GM19467 (cell line): ENCODE data around the gene RHCG.

Experiments
- ATAC-seq: cut with Tn5 transposase; IDR thresholded peaks from one replicate; pipeline ENCODE4 v1.9.1; 2021; ENCODE audit warnings: mild to moderate bottlenecking, moderate library complexity; ENCODE audit not compliant: unreplicated experiment

The RHCG gene

DNA sequence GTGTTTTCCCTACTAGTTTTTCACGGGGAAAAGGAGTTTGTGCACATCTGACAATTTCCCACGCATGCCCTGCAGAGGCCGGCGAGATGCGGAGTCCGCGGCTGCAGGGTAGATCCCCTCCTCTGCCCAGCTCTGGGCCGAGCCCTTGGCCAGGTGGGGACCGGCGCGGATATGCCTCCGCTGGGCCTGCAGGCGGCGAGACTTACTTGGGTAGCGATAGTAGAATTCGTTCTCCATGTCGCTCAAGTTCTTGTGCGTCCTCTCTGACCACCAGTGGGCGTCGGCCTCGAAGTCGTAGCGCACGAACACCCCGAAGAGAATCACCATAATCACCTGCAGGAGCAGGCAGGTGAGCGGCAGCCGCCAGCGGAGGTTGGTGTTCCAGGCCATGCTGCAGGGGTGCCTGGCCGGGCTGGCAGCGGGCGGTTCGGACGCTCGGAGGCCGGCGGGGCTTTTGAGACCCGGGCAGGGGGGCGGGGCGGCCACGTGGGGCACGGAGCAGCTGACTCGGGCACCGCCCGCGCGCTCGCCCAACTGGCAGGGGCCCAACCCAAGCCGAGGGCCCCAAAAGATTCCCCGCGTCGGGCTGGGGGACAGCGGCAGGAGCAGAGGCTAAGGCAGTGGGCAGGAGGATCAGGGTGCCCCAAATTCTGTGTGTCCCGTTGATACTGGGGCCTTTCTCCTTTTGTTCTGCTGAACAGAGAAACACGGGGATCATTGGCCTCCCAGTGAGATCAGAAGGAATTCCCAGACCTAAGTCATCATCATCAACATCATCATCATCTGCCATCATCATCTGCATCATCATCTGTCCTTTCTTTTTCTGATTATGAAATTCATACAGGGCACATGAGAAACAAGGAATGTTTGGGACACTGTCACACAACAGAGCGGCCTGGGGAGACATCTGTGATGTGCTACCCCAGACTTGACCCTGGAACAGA, at the start of gene RHCG:
RHCG (minus strand) TSS at position 429 of the 944 bp plus-strand sequence; CDS start at position 390, 39 bp downstream.
- no peak for ATAC-seq

DNA sequence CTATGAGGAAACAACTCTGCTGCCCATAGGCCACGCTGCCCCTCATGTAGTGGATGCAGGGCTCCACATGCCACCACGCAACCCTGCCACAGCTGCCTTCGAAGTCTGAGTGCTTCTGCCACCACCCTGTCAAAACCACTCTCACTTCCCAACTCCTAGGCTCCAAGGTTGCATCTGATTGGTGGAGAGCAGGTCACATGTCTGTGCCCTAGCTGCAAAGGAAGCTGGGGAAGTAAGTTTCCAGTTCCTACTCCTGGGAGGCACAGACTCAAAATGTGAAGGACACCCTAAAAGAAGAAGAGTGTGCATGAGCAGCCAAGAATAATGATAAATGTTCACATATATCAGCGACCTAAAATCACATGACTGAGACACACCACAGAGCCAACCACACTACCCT, 47.0 kb upstream of the RHCG start:
- ATAC-seq = no peak

DNA sequence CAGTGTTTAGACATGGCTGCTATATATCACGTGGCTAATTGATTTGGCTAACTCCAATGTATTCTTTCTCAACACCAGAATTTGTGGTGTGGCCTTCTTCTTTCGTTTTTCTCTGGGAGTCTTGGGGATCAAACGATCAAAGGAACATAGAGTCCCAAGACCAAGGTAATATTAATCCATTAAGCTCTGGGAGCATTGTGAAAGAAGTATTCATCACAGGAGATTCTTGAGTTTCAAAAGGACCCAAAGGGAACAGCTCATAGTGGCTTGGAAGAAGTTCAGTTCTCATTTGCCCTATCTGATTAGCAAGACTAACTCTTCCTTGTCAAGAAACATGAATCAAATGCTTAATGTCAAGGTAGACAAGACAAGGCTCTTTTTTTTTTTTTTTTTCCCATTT, 46.0 kb upstream of the RHCG start:
- ATAC-seq = no peak

DNA sequence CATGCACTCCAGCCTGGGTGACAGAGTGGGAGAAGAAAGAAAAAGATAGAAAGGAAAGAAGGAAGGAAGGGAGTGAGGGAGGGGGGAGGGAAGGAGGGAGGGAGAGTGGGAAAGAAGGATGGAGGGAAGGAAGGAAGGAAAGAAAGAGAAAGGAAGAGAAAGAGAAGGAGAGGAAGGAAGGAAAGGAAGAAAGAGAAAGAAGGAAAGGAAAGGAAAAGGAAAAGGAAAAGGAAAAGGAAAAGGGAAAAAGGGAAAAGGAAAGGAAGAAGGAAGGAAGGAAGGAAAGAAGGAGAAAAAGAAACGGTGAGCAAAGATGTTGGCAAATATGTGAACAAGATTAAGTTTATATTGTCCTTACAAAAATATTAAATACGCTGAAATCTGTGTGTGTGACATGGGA, 42.6 kb upstream of the RHCG start:
- no peak for ATAC-seq

DNA sequence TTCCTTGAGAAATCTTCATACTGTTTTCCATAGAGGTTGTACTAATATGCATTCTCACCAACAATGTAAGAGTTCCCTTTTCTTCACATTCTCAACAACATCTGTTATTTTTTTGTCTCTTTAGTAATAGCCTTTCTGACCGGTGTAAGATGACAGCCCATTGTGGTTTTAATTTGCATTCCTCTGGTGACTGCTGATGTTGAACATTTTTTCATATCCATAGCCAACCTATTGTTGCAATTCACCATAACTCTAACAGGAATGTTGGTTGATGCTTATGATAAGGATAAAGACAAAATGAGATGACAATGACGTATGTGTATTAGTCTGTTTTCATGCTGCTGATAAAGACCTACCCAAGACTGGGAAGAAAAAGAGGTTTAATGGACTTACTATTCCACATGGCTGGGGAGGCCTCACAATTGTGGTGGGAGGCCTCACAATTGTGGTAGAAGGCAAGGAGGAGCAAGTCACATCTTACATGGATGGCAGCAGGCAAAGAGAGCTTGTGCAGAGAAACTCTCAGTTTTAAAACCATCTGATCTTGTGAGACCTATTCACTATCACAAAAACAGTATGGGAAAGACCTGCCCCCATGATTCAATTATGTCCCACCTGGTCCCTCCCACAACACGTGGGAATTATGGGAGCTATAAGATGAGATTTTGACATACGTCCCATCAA, 37.6 kb upstream of the RHCG start:
- ATAC-seq = no peak

DNA sequence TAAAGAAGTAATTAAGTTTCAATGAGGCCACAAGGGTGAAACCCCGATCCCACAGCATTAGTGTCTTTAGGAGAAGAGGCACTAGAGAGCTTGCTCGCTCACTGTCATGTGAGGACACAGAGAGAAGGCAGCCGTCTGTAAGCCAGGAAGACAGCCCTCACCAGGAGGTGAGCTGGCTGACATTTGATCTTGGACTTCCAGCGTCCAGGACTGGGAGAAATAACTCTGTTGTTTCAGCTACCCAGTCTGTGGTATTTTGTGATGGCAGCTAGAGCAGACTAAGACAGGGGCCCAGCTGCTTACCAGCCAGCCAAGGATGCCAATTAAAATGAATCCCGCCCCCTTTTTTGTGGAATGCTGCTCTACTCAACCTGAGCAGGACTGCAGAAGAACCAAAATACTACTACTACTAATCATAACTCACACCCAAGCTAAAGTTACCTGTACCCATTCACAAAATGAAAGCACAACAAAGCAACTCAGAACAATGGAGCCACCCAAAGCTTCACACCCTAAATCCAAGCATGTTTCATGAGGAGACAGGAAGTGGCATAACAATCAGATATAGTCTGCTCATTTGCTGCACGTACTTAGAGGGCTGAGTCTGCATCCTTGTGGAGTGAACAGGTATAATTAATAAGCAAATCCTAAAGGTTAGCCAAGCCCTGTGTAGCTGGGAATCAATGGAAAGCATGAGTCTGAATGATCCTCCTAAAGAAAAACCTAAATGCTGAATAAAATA, 35.6 kb upstream of the RHCG start:
- no peak for ATAC-seq

DNA sequence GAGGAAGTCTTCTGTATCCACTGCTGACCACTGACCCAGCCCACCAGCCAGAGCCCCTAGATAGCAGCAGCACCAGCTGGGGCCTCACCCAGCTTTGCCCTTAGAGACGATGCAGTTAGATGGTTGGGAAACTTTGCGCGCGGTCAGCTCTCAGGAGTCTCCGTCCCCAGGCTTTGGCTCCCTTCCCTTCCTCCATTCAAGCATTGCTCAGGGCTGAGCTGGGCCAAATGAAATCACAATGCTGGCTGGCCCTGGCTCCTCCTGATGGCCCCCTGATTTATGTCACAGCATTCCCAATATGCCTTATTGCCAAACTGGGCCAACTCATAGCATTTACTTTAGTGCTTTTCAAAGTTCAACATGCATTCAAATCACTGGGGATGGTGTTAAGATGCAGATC, 34.6 kb upstream of the RHCG start:
- no peak for ATAC-seq

DNA sequence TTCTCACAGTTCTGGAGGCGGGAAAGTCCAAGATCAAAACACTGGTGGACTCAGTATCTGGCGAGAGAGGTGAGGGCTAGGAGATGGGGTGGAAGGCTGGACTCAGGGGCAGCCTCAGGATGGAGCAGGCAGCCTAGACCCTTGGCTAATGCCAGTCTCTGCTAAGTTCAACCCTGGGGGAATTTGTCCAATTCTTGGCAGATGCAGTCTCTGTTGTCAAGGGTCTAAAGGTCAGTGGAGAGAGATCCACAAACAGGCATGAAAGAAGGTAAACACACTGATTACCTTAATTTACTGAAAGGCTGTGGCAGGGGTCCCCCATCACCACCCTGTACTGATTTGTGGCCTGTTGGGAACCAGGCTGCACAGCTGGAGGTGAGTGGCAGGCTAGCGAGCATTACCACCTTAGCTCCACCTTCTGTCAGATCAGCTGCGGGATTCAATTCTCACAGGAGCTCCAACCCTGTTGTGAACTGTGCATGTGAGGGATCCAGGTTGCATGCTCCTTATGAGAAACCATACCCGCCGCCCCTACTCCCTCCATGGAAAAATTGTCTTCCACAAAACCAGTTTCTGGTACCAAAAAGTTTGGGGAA, 32.5 kb upstream of the RHCG start:
- no peak for ATAC-seq

DNA sequence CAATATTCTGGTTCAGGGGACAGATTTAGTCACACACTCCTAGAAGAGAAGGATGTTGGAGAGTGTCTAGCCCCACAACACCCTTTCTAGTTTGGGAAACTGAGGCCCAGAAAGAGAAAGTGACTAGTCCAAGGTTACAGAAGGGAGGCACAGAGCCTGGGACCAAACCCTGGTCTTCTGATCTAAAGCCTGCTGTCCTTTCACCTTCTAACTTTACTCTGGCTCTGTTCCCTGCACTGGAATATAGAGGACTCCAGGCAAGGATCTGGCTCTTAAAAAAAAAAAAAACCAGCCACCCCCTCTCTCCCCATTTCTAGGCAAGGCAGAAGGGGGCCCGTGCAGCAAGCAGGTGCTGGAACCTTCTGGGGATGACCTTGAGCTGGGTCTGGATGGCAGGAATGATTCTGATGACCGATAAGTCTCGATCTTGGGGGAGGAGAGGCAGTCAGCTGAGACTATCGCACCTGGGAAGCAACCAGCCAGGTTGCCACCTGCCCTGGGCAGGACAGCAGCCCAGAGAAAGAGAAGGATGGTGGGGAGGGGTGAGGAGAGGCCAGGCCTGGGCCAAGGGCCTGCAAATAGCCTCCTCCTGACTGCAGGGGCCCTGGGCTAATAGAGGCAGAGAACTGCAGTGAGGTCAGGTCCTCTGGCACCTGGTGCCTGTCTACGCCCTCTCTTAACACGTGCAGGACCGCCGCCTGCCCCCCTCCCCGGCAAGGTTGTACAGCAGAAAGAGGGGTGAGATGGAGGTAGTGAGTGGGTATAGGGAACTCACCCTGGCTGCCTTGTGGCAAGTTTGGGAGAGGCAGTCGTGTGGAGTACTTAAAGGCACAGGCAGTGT, 30.4 kb upstream of the RHCG start:
- ATAC-seq = no peak

DNA sequence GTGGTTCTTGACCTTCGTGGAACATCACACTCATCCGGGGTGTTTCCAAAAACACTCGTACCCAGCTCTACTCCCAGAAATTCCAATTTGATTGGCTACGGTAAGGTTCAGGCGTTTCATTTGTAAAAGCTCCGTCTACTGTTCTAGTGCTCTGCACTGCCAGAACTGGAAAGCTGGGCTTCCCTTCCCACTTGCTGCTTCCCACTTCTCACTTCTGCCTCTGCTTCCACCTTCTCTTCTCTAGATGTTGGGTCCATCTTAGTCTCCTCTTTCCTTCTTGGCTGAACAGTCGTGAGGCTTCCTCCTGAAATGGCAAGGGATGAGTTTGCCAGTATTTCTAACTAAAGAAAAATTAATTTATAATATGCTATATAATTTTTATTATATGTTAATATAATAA, 29.8 kb upstream of the RHCG start:
- ATAC-seq = no peak

DNA sequence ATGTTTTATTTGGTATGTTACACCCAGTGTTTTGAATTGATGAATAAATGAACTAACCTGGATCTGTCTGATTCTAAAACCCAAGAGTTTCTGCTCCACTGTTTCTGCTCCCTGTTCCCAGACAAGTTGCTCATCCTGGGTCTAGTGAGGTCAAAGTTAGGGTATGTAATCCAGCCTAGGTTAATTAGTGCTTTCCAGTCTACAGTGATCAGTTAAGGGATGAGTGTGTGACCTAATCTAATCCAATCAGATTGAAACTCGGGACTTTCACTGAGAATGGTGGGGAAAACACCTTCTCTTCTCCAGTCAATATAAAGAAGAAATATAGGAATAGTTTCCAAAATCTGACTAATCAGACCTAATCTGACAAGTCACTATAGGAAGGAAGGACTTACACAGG, 27.8 kb upstream of the RHCG start:
- no peak for ATAC-seq

DNA sequence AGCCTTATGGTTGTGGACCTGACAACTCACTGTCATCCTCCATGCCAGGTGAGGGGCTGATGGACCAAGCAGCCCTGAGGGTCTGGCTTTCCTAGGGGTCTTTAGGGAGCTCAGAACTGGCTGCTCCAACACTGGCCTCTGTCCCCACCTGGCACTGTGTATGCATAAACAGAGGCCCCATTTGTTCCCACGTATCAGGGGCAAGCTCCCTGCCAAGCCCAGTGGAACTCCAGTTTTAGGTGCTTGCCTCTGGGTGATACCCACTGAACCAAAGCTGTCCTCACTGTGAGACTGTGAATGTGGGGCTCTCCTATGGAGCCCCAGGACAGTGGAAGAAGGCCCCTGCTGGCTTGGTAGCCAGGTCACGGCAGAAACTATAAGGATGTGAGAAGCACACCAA, 26.7 kb upstream of the RHCG start:
- no peak for ATAC-seq

DNA sequence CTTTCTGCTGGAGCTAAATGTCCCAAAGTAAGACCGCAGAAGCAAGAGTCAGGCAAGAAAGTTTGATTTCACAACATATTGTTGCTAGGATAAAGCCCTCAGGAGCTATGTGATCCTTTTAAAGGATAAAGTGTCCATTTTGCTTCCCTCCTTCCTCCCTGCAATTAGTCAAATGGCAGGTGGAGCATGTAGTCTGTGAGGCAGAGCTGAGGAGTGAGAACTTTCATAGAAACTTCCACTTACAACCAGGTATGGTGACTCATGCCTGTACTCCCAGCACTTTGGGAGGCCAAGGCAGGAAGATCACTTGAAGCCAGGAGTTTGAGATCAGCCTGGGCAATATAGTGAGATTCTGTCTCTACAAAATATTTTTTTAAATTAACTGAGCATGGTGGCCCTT, 25.2 kb upstream of the RHCG start:
- no peak for ATAC-seq

DNA sequence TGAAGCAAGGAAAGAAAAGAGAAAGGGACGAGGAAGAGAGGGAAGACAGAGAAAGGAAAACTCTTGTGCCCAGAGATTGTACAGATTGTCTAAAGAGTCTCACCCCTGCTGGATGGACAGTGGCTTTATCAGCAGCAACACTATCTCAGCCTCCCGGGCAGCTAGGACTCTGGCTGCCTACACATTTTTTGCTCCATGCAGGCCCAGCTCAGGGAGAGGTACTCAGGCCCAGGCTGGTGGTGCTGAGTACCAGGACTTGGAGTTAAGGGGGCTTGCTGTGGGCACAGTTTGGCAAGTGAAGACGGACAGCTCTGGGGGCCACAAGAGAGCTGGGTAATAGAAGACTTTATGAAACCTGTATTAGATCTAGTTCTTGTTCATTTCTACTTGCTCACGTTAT, 19.1 kb upstream of the RHCG start:
- ATAC-seq = no peak

DNA sequence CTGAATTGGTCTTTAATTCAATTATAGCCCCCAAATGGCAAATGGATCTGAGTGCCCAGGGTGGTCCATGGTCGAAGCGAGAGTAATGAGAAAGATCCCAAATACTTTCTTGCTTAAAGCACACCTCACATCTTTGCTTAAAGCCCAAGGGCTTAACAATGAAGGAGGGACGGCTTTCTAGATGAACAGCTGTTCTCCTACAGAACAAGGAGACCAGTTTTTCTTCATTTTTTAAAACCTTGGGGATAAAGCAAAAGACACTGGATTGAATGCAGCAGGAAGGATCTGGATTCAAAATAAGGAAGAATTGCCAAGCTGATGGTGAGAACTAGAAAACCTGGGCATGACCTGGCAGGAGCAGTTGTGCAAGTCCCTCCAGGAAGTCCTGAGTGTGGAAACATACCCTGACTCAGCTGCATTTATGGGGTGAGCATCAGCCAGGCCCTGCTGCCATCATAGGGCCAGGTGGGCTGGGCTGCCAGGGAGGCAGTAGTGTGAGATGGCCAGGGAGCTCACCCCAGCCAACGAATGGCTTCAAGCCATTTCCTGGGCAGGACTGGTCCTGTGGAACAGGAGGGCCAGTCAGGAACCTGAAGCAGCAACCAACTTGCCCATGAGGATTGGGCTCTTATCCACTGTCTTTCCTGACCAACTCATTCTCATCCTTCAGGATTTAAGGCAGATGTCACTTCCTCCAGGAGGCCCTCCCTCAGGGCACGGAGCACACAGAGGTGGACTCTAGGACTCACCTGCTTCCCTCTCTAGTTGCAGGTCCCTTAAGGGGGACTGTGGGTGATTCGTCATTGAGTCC, 18.4 kb upstream of the RHCG start:
- ATAC-seq = no peak

DNA sequence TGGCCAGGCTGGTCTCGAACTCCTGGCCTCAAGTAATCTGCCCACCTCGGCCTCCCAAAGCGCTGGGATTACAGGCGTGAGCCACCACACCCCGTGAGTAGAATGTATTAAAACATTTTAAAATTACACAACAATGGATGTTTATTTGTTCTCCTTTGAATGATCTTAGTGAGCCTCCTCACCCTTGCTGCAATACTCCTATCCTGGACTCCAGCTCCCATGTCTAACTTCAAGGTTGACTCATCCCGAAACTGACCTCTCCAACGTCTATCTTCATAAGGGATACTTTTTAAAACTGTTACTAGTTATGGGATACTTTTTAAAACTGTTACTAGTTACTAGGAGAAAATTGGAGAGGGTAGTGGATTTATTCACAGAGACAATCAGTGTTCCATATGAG, 17.8 kb upstream of the RHCG start:
- no peak for ATAC-seq

DNA sequence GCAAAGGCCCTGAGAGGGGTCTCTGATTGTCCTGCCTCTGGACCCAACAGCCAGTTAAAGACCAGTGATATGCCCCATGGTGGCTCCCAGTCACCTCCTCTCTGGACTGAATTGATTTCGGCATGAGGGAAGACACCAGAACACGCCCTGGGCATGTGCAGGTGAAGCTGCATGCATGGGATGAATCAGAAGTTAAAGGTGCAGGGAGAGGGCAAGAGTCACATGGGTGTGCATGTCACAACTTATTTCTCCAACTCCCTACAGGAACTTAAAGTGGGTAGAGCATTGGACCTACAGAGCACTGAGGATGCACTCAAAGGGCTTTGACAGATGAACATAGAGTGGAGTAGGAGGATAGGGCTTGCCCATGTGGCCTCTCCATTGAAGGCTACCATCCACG, 16.9 kb upstream of the RHCG start:
- ATAC-seq = no peak

DNA sequence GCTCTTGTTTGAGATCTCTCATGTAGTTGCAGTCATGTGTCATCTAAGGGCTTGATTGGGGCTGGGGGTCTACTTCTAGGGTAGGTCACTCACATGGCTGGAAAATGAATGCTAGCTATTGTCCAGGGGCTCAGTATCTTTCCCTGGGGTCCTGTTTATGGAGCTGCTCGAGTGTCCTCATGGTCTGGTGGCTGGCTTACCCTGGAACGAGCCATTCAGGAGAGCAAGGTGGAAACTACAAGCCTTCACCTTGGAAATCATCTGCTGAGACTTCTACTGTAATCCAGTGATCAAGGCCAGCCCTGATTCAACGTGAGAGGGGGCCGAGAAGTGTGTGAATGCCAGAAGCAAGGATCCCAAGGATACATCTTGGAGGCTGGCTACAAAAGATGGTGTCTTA, 16.2 kb upstream of the RHCG start:
- no peak for ATAC-seq

DNA sequence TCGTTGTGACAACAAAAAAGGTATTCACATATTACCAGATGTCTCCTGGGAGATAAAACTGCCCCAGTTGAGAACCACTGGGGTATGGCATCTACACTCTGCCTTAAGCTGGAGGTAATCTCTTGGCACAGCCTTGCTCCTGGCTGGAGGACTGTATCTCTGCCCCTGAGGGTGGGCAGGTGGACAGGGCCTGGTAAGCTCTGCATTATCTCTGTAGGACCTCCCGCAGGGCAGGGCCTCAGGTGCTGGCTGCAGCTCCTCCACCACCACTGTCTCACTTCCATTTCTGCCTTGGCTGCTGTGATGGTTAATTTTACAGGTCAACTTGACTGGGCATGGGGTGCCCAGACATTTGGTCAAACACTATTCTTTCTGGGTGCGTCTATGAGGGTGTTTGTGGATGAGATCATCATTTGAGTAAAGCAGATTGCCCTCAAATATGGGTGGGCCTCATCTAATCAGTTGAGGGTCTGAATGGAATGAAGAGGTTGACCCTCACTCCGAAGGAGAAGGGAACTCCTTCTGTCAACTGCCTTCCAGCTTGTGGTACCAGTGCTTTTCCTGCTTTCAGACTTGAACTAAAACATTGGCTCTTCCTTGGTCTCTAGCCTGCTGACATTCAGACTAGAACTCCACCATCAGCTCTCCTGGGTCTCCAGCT, 9.8 kb upstream of the RHCG start:
- no peak for ATAC-seq
